ENCODE measurements around the gene AP1G1. TPM values are rescaled to one million over a fixed set of nuclear protein-coding genes. Genes with fewer than 3 reads are reported as not detected.
"Not testable (repeated sequence)": the region's sequence is repeated elsewhere in the genome, so short reads cannot be mapped to it uniquely, and the experiment has no call there.

Gene AP1G1
- total RNA-seq, 1 experiment from 2014 or later: 95.6 TPM

- POLR2A ChIA-PET (ENCODE audit: low non-redundant PET): no interaction called here
- no peak overlapping the region for H3K4me3 ChIP-seq (ENCODE audit: low read depth, low read length, poor library complexity, severe bottlenecking)
- H3K4me1 ChIP-seq (ENCODE audit: insufficient read depth, low read length, poor library complexity, severe bottlenecking): peaks cover 4% of the 10 kb centered on the region
- no TSS peak for BruUV-seq (replicated peaks)
- CTCF ChIA-PET: no interaction called here
- TF ChIP-seq EZH2 (IDR thresholded peaks at IDR 0.05; ENCODE audit: borderline replicate concordance, low read depth, low read length, poor library complexity, severe bottlenecking): no peak
- no peak for TF ChIP-seq CTCF (conservative IDR thresholded peaks at IDR 0.05; ENCODE audit: low read depth, low read length)
- H3K27me3 ChIP-seq (replicated peaks; ENCODE audit: insufficient read depth, low read depth, low read length, poor library complexity): no peaks in the 10 kb centered on the region
- H3K36me3 ChIP-seq (ENCODE audit: insufficient read depth, low read length, poor library complexity, severe bottlenecking): peaks cover 23% of the 10 kb centered on the region
- DNase-seq (ENCODE audit: low spot score): no peak
- no peaks in the 10 kb centered on the region for H3K9me3 ChIP-seq (ENCODE audit: low read depth, low read length, poor library complexity, severe bottlenecking)
- intact Hi-C loops (cut with micrococcal nuclease; ENCODE audit: unreplicated experiment): no loop called here
- H3K27ac ChIP-seq (ENCODE audit: low read depth, low read length, poor library complexity, severe bottlenecking): no peak overlapping the region
Observed at GRCh38 chr16:71789136-71789535, 19.5 kb downstream of the AP1G1 start.

- BruUV-seq (replicated peaks): no TSS peak
- TF ChIP-seq EZH2 (IDR thresholded peaks at IDR 0.05; ENCODE audit: borderline replicate concordance, low read depth, low read length, poor library complexity, severe bottlenecking) (no peak), CTCF (conservative IDR thresholded peaks at IDR 0.05; ENCODE audit: low read depth, low read length) (no peak)
- ChIA-PET POLR2A (ENCODE audit: low non-redundant PET) (no interaction called here), CTCF (no interaction called here)
- intact Hi-C loops (cut with micrococcal nuclease; ENCODE audit: unreplicated experiment): no loop called here
- no peak overlapping the region for H3K4me3 ChIP-seq (ENCODE audit: low read depth, low read length, poor library complexity, severe bottlenecking)
- H3K9me3 ChIP-seq (ENCODE audit: low read depth, low read length, poor library complexity, severe bottlenecking): no peaks in the 10 kb centered on the region
- no peaks in the 10 kb centered on the region for H3K27me3 ChIP-seq (replicated peaks; ENCODE audit: insufficient read depth, low read depth, low read length, poor library complexity)
- H3K36me3 ChIP-seq (ENCODE audit: insufficient read depth, low read length, poor library complexity, severe bottlenecking): peaks cover 26% of the 10 kb centered on the region
- peaks cover 4% of the 10 kb centered on the region for H3K4me1 ChIP-seq (ENCODE audit: insufficient read depth, low read length, poor library complexity, severe bottlenecking)
- no peak overlapping the region for H3K27ac ChIP-seq (ENCODE audit: low read depth, low read length, poor library complexity, severe bottlenecking)
- no peak for DNase-seq (ENCODE audit: low spot score)
Observed at GRCh38 chr16:71788578-71788977, 20.1 kb downstream of the AP1G1 start.

GRCh38 chr16:71785143-71785542 is 23.5 kb downstream of the AP1G1 start:
- H3K27ac ChIP-seq (ENCODE audit: low read depth, low read length, poor library complexity, severe bottlenecking); BruUV-seq (replicated peaks); CTCF ChIA-PET; intact Hi-C loops (cut with micrococcal nuclease; ENCODE audit: unreplicated experiment); DNase-seq (ENCODE audit: low spot score); H3K27me3 ChIP-seq (replicated peaks; ENCODE audit: insufficient read depth, low read depth, low read length, poor library complexity); H3K4me1 ChIP-seq (ENCODE audit: insufficient read depth, low read length, poor library complexity, severe bottlenecking); POLR2A ChIA-PET (ENCODE audit: low non-redundant PET); H3K9me3 ChIP-seq (ENCODE audit: low read depth, low read length, poor library complexity, severe bottlenecking); H3K4me3 ChIP-seq (ENCODE audit: low read depth, low read length, poor library complexity, severe bottlenecking): not testable (repeated sequence)
- peaks cover 26% of the 10 kb centered on the region for H3K36me3 ChIP-seq (ENCODE audit: insufficient read depth, low read length, poor library complexity, severe bottlenecking)

- CTCF ChIA-PET: no interaction called here
- no peak overlapping the region for H3K4me3 ChIP-seq (ENCODE audit: low read depth, low read length, poor library complexity, severe bottlenecking)
- no peak overlapping the region for H3K27ac ChIP-seq (ENCODE audit: low read depth, low read length, poor library complexity, severe bottlenecking)
- no TSS peak for BruUV-seq (replicated peaks)
- no peak for TF ChIP-seq EZH2 (IDR thresholded peaks at IDR 0.05; ENCODE audit: borderline replicate concordance, low read depth, low read length, poor library complexity, severe bottlenecking)
- peaks cover 23% of the 10 kb centered on the region for H3K36me3 ChIP-seq (ENCODE audit: insufficient read depth, low read length, poor library complexity, severe bottlenecking)
- H3K27me3 ChIP-seq (replicated peaks; ENCODE audit: insufficient read depth, low read depth, low read length, poor library complexity): no peaks in the 10 kb centered on the region
- intact Hi-C loops (cut with micrococcal nuclease; ENCODE audit: unreplicated experiment): no loop called here
- DNase-seq (ENCODE audit: low spot score): no peak
- no peaks in the 10 kb centered on the region for H3K4me1 ChIP-seq (ENCODE audit: insufficient read depth, low read length, poor library complexity, severe bottlenecking)
- H3K9me3 ChIP-seq (ENCODE audit: low read depth, low read length, poor library complexity, severe bottlenecking): no peaks in the 10 kb centered on the region
- POLR2A ChIA-PET (ENCODE audit: low non-redundant PET): no interaction called here
Observed at GRCh38 chr16:71784093-71784492, 24.5 kb downstream of the AP1G1 start.

Measured in A673 (cell line).